Peyer's patch (tissue), 4 donors: ENCODE measurements around the gene PHC2.

ENCODE experiments used
- CTCF ChIP-seq, 6 experiments: fragments of 450-650 bp in 4 of 6; fragments of 200-600 bp in 2 of 6; sonication (generic) in 1 of 6; IDR thresholded peaks; one replicate each; pipeline ENCODE4 v1.5.1; 2017 to 2019; ENCODE audit warnings: antibody characterized with exemption in 6 of 6, mild to moderate bottlenecking in 3 of 6, moderate library complexity in 1 of 6
- POLR2A ChIP-seq, 2 donors: fragments of 450-650 bp; IDR thresholded peaks; one replicate each; pipeline ENCODE4 v1.5.1; 2017; ENCODE audit warnings: antibody characterized with exemption in 2 of 2, mild to moderate bottlenecking in 2 of 2, moderate library complexity in 2 of 2

- TF ChIP-seq CTCF (IDR thresholded peaks at IDR 0.05) (peak in 5 of 6 experiments; percentile 18 to 46 (median 33)), POLR2A (IDR thresholded peaks at IDR 0.05) (no peak)
These were observed at the start of gene PHC2 for GRCh38 chr1:33430692-33431593.
